Panc1 (cell line): ENCODE measurements around the gene TBC1D2B. TPM values are rescaled to one million over a fixed set of nuclear protein-coding genes. Genes with fewer than 3 reads are reported as not detected.
A peak's percentile ranks its signal among the peaks of the same experiment; 100 is the strongest.

Experiments
- ATAC-seq: fragments of 200-7000 bp; cut with Tn5 transposase; 2 replicates; pipeline ENCODE4 v1.9.1; 2020; ENCODE audit warnings: mild to moderate bottlenecking, moderate library complexity
- BruUV-seq: library from RNA; stranded (reverse); fragments of 400-500 nt; replicated peaks from 2 replicates; lab custom pipeline; 2021; lab: Mats Ljungman, UMichigan
- CTCF ChIA-PET: fragments of 300-600 bp; sonication (Branson Sonifier 250); formaldehyde crosslinking; loops from one replicate; lab custom pipeline; 2022; ENCODE audit warnings: antibody characterized with exemption; lab: Charles Lee
- POLR2A ChIA-PET: fragments of 300-600 bp; sonication (Branson Sonifier 250); formaldehyde crosslinking; loops from one replicate; lab custom pipeline; 2022; ENCODE audit warnings: antibody characterized with exemption; lab: Charles Lee
- DNase-seq: peaks from one replicate; pipeline ENCODE4 v3.0.0-alpha.2; 2010; ENCODE audit warnings: low read depth, low spot score
- H3K27ac ChIP-seq: 2 replicates; pipeline ENCODE4 v1.5.1; 2011; ENCODE audit warnings: mild to moderate bottlenecking, low read length, inconsistent platforms
- H3K27me3 ChIP-seq: fragments of 200-500 bp; sonication (Bioruptor generic); 2 replicates; pipeline ENCODE4 v1.6.0; 2014; ENCODE audit warnings: low read length, inconsistent platforms; ENCODE audit not compliant: control insufficient read depth, insufficient read depth
- H3K36me3 ChIP-seq: fragments of 200-500 bp; sonication (Bioruptor generic); 2 replicates; pipeline ENCODE4 v1.5.1; 2014; ENCODE audit warnings: inconsistent platforms, mild to moderate bottlenecking, low read length, moderate library complexity; ENCODE audit not compliant: control insufficient read depth, insufficient read depth
- H3K4me1 ChIP-seq: 2 replicates; pipeline ENCODE4 v1.5.1; 2011; ENCODE audit warnings: inconsistent platforms, mild to moderate bottlenecking, low read length, moderate library complexity; ENCODE audit not compliant: control insufficient read depth, insufficient read depth
- H3K4me3 ChIP-seq, 2 experiments: 2 replicates each; pipeline ENCODE4 v1.5.1; 2011 to 2012; ENCODE audit warnings: low read depth in 2 of 2, low read length in 2 of 2, mild to moderate bottlenecking in 2 of 2, inconsistent platforms in 1 of 2, moderate library complexity in 1 of 2
- H3K9me3 ChIP-seq: fragments of 200-500 bp; sonication (Bioruptor generic); 2 replicates; pipeline ENCODE4 v1.5.1; 2014; ENCODE audit warnings: low read depth, mild to moderate bottlenecking, inconsistent platforms, low read length, moderate library complexity; ENCODE audit not compliant: control insufficient read depth, insufficient read depth
- CTCF ChIP-seq: fragments of 450-650 bp; IDR thresholded peaks from 2 replicates; pipeline ENCODE4 v1.5.1; 2017; ENCODE audit warnings: mild to moderate bottlenecking
- POLR2AphosphoS5 ChIP-seq: IDR thresholded peaks from 2 replicates; pipeline ENCODE4 v1.6.1; 2012; ENCODE audit warnings: mild to moderate bottlenecking, low read depth, low read length, moderate library complexity
- REST ChIP-seq, 2 experiments: IDR thresholded peaks; 2 replicates each; pipeline ENCODE4 v1.6.1; 2011 to 2012; ENCODE audit warnings: low read depth in 2 of 2, control low read depth in 1 of 2, low read length in 1 of 2, mild to moderate bottlenecking in 1 of 2, moderate library complexity in 1 of 2; ENCODE audit not compliant: insufficient read depth in 1 of 2
- SIN3A ChIP-seq: IDR thresholded peaks from 2 replicates; pipeline ENCODE4 v1.6.1; 2012; ENCODE audit warnings: low read depth, mild to moderate bottlenecking, low read length, moderate library complexity, borderline replicate concordance; ENCODE audit not compliant: insufficient read depth
- TCF7L2 ChIP-seq: IDR thresholded peaks from 2 replicates; pipeline ENCODE4 v1.6.1; 2011; ENCODE audit warnings: mild to moderate bottlenecking, low read depth, low read length, inconsistent platforms
- in situ Hi-C: cut with HindIII; loops from 2 replicates; pipeline ENCODE4 v1.10.0; 2016; ENCODE audit warnings: low sequenced_read_pairs, low pct_unique_long_range_greater_than_20kb
- intact Hi-C: fragments of 100-400 bp; cut with micrococcal nuclease; formaldehyde crosslinking; loops from one replicate; pipeline ENCODE4 v1.10.0; 2022; ENCODE audit not compliant: unreplicated experiment
- total RNA-seq: library from RNA; stranded (reverse); gene quantifications from one replicate; pipeline ENCODE4 v1.2.1, GENCODE V29; 2021; ENCODE audit not compliant: unreplicated experiment

The TBC1D2B gene
- total RNA-seq, 1 experiment from 2014 or later, result 59.3 TPM

DNA sequence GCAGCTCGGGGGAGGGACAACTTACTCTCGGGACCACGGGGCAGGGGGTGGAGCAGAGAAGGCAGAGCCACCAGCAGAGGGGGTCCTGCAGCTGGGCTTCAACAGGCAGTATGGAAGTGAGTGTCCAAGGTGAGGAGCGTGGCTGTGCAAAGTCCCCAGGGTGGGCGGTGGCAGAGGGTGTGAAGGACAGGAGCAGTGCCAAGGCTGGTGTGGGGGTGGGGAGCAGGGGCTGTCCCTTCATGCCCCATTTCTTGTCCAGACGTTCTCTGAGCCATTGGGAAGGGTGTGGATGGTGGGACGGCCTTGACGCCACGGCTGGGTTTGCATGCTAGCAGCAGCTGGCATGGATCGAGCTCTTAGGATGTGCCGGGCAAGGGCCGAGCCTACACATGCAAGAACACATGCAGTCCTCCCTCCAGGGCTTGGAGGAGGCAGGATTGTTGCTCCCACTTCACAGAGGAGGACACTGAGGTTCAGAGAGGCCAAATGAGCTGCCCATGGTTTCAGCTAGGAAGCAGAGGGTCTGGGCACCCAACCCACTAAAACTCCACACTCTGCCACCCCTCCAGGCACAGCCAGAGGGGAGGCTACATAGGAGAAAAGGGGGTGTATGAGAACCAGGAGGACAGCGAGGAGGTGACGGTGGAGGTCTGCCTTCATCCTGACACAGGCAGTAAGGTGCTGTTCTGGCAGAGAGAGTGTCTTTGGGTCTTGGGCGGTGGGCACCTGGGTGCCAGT, 93.6 kb downstream of the TBC1D2B start:
- no peak overlapping the region for H3K4me3 ChIP-seq
- BruUV-seq, result no TSS peak
- TF ChIP-seq REST (IDR thresholded peaks at IDR 0.05; ENCODE audit: insufficient read depth in 1 of 2, low read depth in 2 of 2, low read length in 1 of 2), result no peak
- TF ChIP-seq POLR2AphosphoS5, result no peak
- TF ChIP-seq SIN3A, result no peak
- no peak for TF ChIP-seq TCF7L2
- TF ChIP-seq CTCF, result no peak
- POLR2A ChIA-PET, result no interaction called here
- H3K4me1 ChIP-seq, result 0 out of 2 replicates have a peak, but pooled peaks cover 3% of the 10 kb centered on the region
- no peaks in the 10 kb centered on the region for H3K27me3 ChIP-seq
- DNase-seq, result no peak
- ATAC-seq, result no peak
- no peaks in the 10 kb centered on the region for H3K36me3 ChIP-seq
- intact Hi-C loops, result no loop called here
- in situ Hi-C loops, result no loop called here
- CTCF ChIA-PET, result no interaction called here
- no peaks in the 10 kb centered on the region for H3K9me3 ChIP-seq
- 0 out of 2 replicates have a peak overlapping the region, but pooled peaks have one; percentile 12 for H3K27ac ChIP-seq

GRCh38 chr15:77983091-77983707, 94.3 kb downstream of the TBC1D2B start:
- ChIA-PET CTCF (no interaction called here), POLR2A (no interaction called here)
- no peaks in the 10 kb centered on the region for H3K36me3 ChIP-seq
- H3K27me3 ChIP-seq, result no peaks in the 10 kb centered on the region
- no peak for DNase-seq
- H3K4me1 ChIP-seq, result 0 out of 2 replicates have a peak, but pooled peaks cover 3% of the 10 kb centered on the region
- no TSS peak for BruUV-seq
- no peak overlapping the region for H3K27ac ChIP-seq
- intact Hi-C loops, result no loop called here
- ATAC-seq, result no peak
- in situ Hi-C loops, result no loop called here
- H3K9me3 ChIP-seq, result no peaks in the 10 kb centered on the region
- no peak overlapping the region for H3K4me3 ChIP-seq
- TF ChIP-seq POLR2AphosphoS5 (no peak), TCF7L2 (no peak), SIN3A (no peak), REST (IDR thresholded peaks at IDR 0.05; ENCODE audit: insufficient read depth in 1 of 2, low read depth in 2 of 2, low read length in 1 of 2) (no peak), CTCF (no peak)
